ENCODE results near the gene HEYL.

DNA sequence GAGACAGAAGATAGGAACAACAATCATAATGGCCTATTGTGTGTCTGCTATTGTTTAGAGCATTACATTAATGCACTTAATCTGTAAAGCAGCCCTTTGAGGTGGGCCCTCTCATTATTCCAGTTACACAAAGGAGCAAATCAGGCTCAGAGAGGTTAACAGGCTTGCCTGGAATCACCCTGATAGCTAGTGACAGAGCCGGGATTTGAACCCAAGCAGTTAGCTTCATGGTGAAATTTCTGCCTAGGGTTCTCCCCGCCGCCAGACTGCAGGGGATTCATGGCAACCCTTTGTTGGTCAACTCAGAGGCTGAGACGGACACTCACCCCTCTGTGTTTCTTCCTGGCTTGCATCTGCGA, 7.1 kb downstream of the HEYL start:
- TF ChIP-seq CTCF (IDR thresholded peaks at IDR 0.05) (no peak), POLR2A (IDR thresholded peaks at IDR 0.05) (no peak)
